Esophagus squamous epithelium (tissue), 4 donors: ENCODE results near the gene FCGR3B.
"Not testable (repeated sequence)": the region's sequence is repeated elsewhere in the genome, so short reads cannot be mapped to it uniquely, and the experiment has no call there.

ENCODE experiments used
- POLR2A ChIP-seq, 4 donors: fragments of 450-650 bp; IDR thresholded peaks; one replicate each; pipeline ENCODE4 v1.6.1; 2017; ENCODE audit warnings: antibody characterized with exemption in 4 of 4, mild to moderate bottlenecking in 4 of 4, moderate library complexity in 3 of 4
- TF ChIP-seq, protein P1 (sequence below), 6 experiments: fragments of 450-650 bp in 4 of 6; fragments of 200-600 bp in 2 of 6; sonication (generic) in 2 of 6; IDR thresholded peaks; one replicate each; pipeline ENCODE4 v1.5.1; 2016 to 2019; ENCODE audit warnings: antibody characterized with exemption in 6 of 6, mild to moderate bottlenecking in 4 of 6, moderate library complexity in 4 of 6

- TF ChIP-seq, protein P1, sequence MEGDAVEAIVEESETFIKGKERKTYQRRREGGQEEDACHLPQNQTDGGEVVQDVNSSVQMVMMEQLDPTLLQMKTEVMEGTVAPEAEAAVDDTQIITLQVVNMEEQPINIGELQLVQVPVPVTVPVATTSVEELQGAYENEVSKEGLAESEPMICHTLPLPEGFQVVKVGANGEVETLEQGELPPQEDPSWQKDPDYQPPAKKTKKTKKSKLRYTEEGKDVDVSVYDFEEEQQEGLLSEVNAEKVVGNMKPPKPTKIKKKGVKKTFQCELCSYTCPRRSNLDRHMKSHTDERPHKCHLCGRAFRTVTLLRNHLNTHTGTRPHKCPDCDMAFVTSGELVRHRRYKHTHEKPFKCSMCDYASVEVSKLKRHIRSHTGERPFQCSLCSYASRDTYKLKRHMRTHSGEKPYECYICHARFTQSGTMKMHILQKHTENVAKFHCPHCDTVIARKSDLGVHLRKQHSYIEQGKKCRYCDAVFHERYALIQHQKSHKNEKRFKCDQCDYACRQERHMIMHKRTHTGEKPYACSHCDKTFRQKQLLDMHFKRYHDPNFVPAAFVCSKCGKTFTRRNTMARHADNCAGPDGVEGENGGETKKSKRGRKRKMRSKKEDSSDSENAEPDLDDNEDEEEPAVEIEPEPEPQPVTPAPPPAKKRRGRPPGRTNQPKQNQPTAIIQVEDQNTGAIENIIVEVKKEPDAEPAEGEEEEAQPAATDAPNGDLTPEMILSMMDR (IDR thresholded peaks at IDR 0.05), result not testable (repeated sequence)
- not testable (repeated sequence) for TF ChIP-seq POLR2A (IDR thresholded peaks at IDR 0.05)
These were observed 43.9 kb upstream of the FCGR3B start for GRCh38 chr1:161674908-161675307.
